ENCODE measurements around the gene KMT2C.

KMT2C gene

GRCh38 chr7:152335900-152336571, 99.8 kb downstream of the KMT2C start:
- no peak for TF ChIP-seq CTCF (IDR thresholded peaks at IDR 0.05; ENCODE audit: insufficient read depth, low read depth, low read length, missing control alignments)
- H3K4me3 ChIP-seq (ENCODE audit: low read depth, low read length), result peak overlapping the region; percentile 22; the same call in 1 of the 2 replicates
- DNase-seq (ENCODE audit: low read depth), result peak; percentile 15

DNA sequence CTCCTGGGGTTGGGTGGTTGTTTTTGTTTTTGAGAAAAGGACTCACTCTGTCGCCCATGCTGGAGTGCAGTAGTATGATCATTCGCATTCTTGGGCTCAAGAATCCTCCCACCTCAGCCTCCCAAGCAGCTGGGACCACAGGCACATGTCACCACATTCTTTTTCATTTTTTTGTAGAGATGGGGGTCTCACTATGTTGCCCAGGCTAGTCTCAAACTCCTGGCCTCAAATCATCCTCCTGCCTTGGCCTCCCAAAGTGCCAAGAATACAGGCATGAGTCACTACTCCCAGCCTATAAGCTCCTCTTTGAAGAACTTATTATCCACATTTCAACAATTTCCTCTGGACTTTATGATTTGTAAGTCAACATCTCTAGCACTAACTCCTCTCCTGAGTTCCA, 102.7 kb downstream of the KMT2C start:
- DNase-seq (ENCODE audit: low read depth), result no peak
- no peak for TF ChIP-seq CTCF (IDR thresholded peaks at IDR 0.05; ENCODE audit: insufficient read depth, low read depth, low read length, missing control alignments)
- H3K4me3 ChIP-seq (ENCODE audit: low read depth, low read length), result no peak overlapping the region

DNA sequence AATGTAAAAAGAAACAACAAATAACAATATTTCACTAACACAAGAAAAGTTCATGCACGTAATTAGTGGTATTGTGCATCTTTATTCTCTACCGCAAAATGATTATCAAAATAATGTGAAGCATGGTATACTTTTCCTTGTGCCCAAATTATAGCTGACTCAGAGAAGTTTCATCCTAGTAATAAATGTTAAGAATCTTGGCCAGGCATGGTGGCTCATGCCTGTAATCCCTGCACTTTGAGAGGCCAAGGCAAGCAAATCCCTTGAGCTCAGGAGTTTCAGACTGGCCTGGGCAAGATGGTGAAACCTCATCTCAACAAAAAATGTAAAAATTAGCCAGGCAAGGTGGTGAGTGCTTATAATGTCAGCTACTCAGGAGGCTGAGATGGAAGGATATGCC, 105.0 kb downstream of the KMT2C start:
- no peak for TF ChIP-seq CTCF (IDR thresholded peaks at IDR 0.05; ENCODE audit: insufficient read depth, low read depth, low read length, missing control alignments)
- no peak for DNase-seq (ENCODE audit: low read depth)
- H3K4me3 ChIP-seq (ENCODE audit: low read depth, low read length), result no peak overlapping the region

- no peak overlapping the region for H3K4me3 ChIP-seq (ENCODE audit: low read depth, low read length)
- no peak for TF ChIP-seq CTCF (IDR thresholded peaks at IDR 0.05; ENCODE audit: insufficient read depth, low read depth, low read length, missing control alignments)
- DNase-seq (ENCODE audit: low read depth), result no peak
Measured at GRCh38 chr7:152329469-152329868, 106.3 kb downstream of the KMT2C start.

- DNase-seq (ENCODE audit: low read depth), result no peak
- no peak for TF ChIP-seq CTCF (IDR thresholded peaks at IDR 0.05; ENCODE audit: insufficient read depth, low read depth, low read length, missing control alignments)
- H3K4me3 ChIP-seq (ENCODE audit: low read depth, low read length), result no peak overlapping the region
Measured at GRCh38 chr7:152328234-152328633, 107.6 kb downstream of the KMT2C start.

- DNase-seq (ENCODE audit: low read depth), result no peak
- TF ChIP-seq CTCF (IDR thresholded peaks at IDR 0.05; ENCODE audit: insufficient read depth, low read depth, low read length, missing control alignments), result no peak
- no peak overlapping the region for H3K4me3 ChIP-seq (ENCODE audit: low read depth, low read length)
Measured at GRCh38 chr7:152315845-152316244, 120.0 kb downstream of the KMT2C start.

Measured in GM12865 (cell line).